Breast epithelium (tissue), 4 donors: ENCODE measurements around the gene PGM2. TPM values are rescaled to one million over a fixed set of nuclear protein-coding genes. Genes with fewer than 3 reads are reported as not detected.

ENCODE experiments used
- DNase-seq, 2 donors: peaks; one replicate each; pipeline ENCODE4 v3.0.0-alpha.2; 2019; ENCODE audit warnings: low spot score in 2 of 2
- H3K27ac ChIP-seq, 2 donors: fragments of 200-600 bp; sonication (generic) in 1 of 2; one replicate each; pipeline ENCODE4 v1.5.1; 2016 to 2019; ENCODE audit warnings: mild to moderate bottlenecking in 1 of 2
- H3K27me3 ChIP-seq, 2 donors: fragments of 200-600 bp; sonication (generic) in 1 of 2; one replicate each; pipeline versions ENCODE4 v1.5.1 to v1.6.0; 2017 to 2019; ENCODE audit warnings: control low read depth in 1 of 2, mild to moderate bottlenecking in 1 of 2
- H3K36me3 ChIP-seq: fragments of 200-600 bp; one replicate; pipeline ENCODE4 v1.5.1; 2019
- H3K4me1 ChIP-seq, 2 donors: fragments of 200-600 bp; sonication (generic); one replicate each; pipeline ENCODE4 v1.5.1; 2016 to 2019; ENCODE audit warnings: control low read depth in 1 of 2
- H3K4me3 ChIP-seq, 3 donors: fragments of 200-600 bp; sonication (generic); 1 replicate in 2 of 3; 2 replicates in 1 of 3; pipeline ENCODE4 v1.5.1; 2016 to 2019; ENCODE audit warnings: mild to moderate bottlenecking in 3 of 3, moderate library complexity in 2 of 3
- H3K9me3 ChIP-seq, 2 donors: fragments of 200-600 bp; sonication (generic) in 1 of 2; one replicate each; pipeline ENCODE4 v1.5.1; 2016 to 2019; ENCODE audit warnings: control low read depth in 1 of 2
- POLR2A ChIP-seq: fragments of 450-650 bp; IDR thresholded peaks from one replicate; pipeline ENCODE4 v1.6.1; 2016; ENCODE audit warnings: antibody characterized with exemption, mild to moderate bottlenecking, moderate library complexity
- POLR2AphosphoS5 ChIP-seq, 3 donors: sonication (generic); formaldehyde crosslinking; IDR thresholded peaks; one replicate each; pipeline ENCODE4 v1.6.1; 2017; ENCODE audit warnings: antibody characterized with exemption in 3 of 3
- intact Hi-C: fragments of 100-400 bp; cut with DNase I; formaldehyde crosslinking; loops from one replicate; pipeline ENCODE4 v1.15.1; 2023; ENCODE audit warnings: low total_unique reads
- total RNA-seq, 3 donors: library from RNA; depleted of rRNA; stranded (reverse); fragments of >200 nt; gene quantifications; one replicate each; pipeline ENCODE4 v1.1.0, GENCODE V29; 2016
- TF ChIP-seq, protein P1 (sequence below), 3 donors: fragments of 450-650 bp; IDR thresholded peaks; one replicate each; pipeline ENCODE4 v1.5.1; 2016 to 2017; ENCODE audit warnings: antibody characterized with exemption in 3 of 3, mild to moderate bottlenecking in 3 of 3, moderate library complexity in 3 of 3

PGM2 gene
- total RNA-seq, 3 donors from 2014 or later = 11.0 to 26.2 (median 21.3) TPM

DNA sequence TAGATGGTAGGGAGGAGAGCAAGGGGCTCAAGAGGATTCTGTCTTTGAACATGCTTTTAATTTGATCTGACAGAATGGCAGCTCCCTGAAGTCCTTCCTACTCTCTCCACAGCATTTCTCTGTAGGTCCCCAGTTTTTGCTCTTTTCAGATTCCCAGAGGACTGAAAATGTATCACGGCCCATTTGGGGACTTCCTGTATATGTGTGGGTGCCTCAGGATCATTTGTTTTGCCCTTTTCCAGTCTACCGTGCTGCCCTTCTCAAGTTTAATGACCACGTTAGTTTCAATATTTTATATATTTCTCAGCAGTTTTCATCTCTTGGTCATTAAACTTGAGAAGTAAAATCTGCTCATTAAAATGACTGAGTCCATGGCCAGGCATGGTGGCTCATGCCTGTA is 66.7 kb downstream of the PGM2 start:
- H3K4me1 ChIP-seq = peaks cover 0 to 5% of the 10 kb centered on the region in 2 donors

DNA sequence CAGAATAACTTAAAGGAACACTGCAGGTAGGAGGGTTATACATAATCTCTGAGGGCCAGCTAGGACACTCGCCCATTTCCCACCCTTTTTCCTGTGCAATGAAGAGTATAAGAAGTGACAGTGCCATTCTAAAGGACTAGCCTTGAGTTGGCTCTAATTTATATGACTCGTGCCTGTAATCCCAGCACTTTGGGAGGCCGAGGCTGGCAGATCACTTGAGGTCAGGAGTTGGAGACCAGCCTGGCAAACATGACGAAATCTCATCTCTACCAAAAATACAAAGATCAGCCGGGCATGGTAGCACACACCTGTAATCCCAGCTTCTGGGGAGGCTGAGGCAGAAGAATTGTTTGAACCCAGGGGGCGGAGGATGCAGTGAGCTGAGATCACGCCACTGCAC is 68.8 kb downstream of the PGM2 start:
- intact Hi-C loops = no loop called here

More for the DNA sequence above, 66.7 kb downstream of the PGM2 start:
- Histone ChIP-seq H3K36me3 (no peaks in the 10 kb centered on the region), H3K27me3 (no peaks in the 10 kb centered on the region), H3K9me3 (no peaks in the 10 kb centered on the region), H3K4me3 (no peak overlapping the region), H3K27ac (no peak overlapping the region)
- no peak for DNase-seq
- TF ChIP-seq POLR2AphosphoS5 (IDR thresholded peaks at IDR 0.05) (no peak), POLR2A (no peak)
- TF ChIP-seq, protein P1, sequence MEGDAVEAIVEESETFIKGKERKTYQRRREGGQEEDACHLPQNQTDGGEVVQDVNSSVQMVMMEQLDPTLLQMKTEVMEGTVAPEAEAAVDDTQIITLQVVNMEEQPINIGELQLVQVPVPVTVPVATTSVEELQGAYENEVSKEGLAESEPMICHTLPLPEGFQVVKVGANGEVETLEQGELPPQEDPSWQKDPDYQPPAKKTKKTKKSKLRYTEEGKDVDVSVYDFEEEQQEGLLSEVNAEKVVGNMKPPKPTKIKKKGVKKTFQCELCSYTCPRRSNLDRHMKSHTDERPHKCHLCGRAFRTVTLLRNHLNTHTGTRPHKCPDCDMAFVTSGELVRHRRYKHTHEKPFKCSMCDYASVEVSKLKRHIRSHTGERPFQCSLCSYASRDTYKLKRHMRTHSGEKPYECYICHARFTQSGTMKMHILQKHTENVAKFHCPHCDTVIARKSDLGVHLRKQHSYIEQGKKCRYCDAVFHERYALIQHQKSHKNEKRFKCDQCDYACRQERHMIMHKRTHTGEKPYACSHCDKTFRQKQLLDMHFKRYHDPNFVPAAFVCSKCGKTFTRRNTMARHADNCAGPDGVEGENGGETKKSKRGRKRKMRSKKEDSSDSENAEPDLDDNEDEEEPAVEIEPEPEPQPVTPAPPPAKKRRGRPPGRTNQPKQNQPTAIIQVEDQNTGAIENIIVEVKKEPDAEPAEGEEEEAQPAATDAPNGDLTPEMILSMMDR (IDR thresholded peaks at IDR 0.05) = no peak
- intact Hi-C loops = no loop called here

DNA sequence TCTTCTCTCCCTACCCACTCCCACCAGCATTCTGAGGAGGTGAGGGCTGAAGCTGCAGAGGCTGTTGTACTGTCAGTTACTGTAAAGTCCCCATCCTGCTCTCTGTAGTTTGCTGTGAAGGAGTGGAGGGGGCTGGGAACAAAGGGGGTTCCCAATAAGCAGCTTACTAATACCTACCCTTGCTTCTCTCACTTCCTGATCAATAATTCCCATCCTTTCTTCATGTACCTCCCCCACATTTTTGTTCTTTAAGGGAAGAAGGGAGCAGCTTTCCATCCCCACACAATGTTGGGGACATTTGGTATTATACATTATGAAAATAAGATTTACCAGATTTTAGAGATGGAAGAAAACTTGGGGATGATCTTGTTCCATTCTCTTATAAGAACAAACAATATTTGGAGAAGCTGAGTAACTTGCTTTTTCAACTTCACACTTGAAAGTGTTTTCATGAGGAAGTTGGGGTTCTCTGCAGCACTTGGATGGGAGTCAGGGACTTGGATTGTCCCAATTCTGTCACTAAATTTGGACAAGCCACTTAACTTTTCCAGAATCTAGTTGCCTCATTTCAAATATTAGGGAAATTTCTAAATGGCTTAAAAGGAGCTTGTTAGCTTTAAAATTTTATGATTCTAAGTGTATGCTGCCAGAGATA is 69.8 kb downstream of the PGM2 start:
- H3K9me3 ChIP-seq = no peaks in the 10 kb centered on the region
- H3K4me1 ChIP-seq = no peaks in the 10 kb centered on the region
- TF ChIP-seq, protein P1 (IDR thresholded peaks at IDR 0.05) = no peak
- TF ChIP-seq POLR2AphosphoS5 (IDR thresholded peaks at IDR 0.05) (no peak), POLR2A (no peak)
- intact Hi-C loops = loop anchor here (2.0 kb wide), 1 partner anchor 24 kb away; no protein-coding TSS in a partner anchor
- no peak overlapping the region for H3K4me3 ChIP-seq
- H3K27me3 ChIP-seq = no peaks in the 10 kb centered on the region
- DNase-seq = no peak
- H3K27ac ChIP-seq = no peak overlapping the region
- H3K36me3 ChIP-seq = no peaks in the 10 kb centered on the region

More for the DNA sequence above, 68.8 kb downstream of the PGM2 start:
- Histone ChIP-seq H3K27ac (no peak overlapping the region), H3K27me3 (no peaks in the 10 kb centered on the region), H3K4me1 (peaks cover 0 to 3% of the 10 kb centered on the region in 2 donors), H3K9me3 (no peaks in the 10 kb centered on the region), H3K4me3 (no peak overlapping the region), H3K36me3 (no peaks in the 10 kb centered on the region)
- TF ChIP-seq, protein P1 (IDR thresholded peaks at IDR 0.05) = no peak
- TF ChIP-seq POLR2A (no peak), POLR2AphosphoS5 (IDR thresholded peaks at IDR 0.05) (no peak)
- DNase-seq = no peak

DNA sequence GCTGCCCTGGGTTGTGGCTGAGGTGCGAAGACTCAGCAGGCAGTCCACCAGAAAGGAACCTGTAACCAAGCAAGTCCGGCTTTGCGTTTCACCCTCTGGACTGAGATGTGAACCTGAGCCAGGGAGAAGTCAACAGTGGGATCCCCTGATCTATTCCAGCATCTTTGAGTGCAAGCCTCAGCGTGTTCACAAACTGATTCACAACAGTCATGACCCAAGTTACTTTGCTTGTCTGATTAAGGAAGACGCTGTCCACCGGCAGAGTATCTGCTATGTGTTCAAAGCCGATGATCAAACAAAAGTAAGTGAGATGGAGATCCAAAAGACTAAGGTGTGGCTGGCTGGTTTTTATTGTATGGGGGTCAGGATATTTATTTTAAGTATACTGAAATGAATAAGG is 75.7 kb downstream of the PGM2 start:
- H3K4me3 ChIP-seq = no peak overlapping the region
- intact Hi-C loops = loop anchor here (2.0 kb wide), 1 partner anchor 53 kb away; no protein-coding TSS in a partner anchor
- TF ChIP-seq POLR2AphosphoS5 (IDR thresholded peaks at IDR 0.05) = no peak
- TF ChIP-seq, protein P1 (IDR thresholded peaks at IDR 0.05) = no peak
- no peak for DNase-seq
- no peaks in the 10 kb centered on the region for H3K27me3 ChIP-seq
- H3K4me1 ChIP-seq = no peaks in the 10 kb centered on the region
- no peak overlapping the region for H3K27ac ChIP-seq
- no peaks in the 10 kb centered on the region for H3K9me3 ChIP-seq
- no peaks in the 10 kb centered on the region for H3K36me3 ChIP-seq
